ENCODE measurements around the gene VANGL2. TPM values are rescaled to one million over a fixed set of nuclear protein-coding genes. Genes with fewer than 3 reads are reported as not detected.

Gene VANGL2
- total and polyA plus RNA-seq, 9 of the 15 experiments (the other 6 are each of a cell fraction or from before 2014, with no cell fraction given) = 0.28 to 4.0 (median 0.98) TPM

DNA sequence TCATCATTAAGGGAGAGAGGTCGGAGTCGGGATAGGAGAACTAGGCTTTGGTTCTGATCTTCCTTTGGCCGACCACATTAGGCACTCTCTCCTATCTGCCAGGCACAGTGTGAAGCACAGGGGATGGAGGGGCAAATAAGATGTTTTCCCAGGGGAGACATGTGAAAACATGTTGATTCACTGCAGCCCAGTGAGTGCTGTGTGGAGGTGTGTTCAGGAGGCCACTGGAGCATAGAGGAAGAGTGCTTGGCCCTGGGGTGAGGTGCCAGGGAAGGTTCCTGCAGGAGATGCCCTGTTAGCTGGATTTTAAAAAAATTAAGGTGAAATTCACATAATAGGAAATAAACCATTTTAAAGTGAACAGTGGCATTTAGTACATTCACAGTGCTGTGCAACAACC lies 3.7 kb downstream of the VANGL2 start:
- Histone ChIP-seq H3K4me1 (replicated peaks in 1 of 2; ENCODE audit: control insufficient read depth in 2 of 2, insufficient read depth in 2 of 2, low read length in 2 of 2) (peaks cover 16 to 25% of the 10 kb centered on the region in 2 experiments; a peak in 4 of 5 replicates), H3K4me3 (no peak overlapping the region), H3K4me2 (ENCODE audit: insufficient read depth, low read length) (no peak overlapping the region), H3K36me3 (ENCODE audit: control insufficient read depth, insufficient read depth, low read length) (no peaks in the 10 kb centered on the region), H3K27me3 (ENCODE audit: control insufficient read depth in 2 of 2, insufficient read depth in 2 of 2, low read length in 2 of 2) (peaks cover 3 to 14% of the 10 kb centered on the region in 2 experiments; a peak in 3 of 5 replicates), H3K27ac (ENCODE audit: extremely low read depth, low read depth, low read length) (no peak overlapping the region), H2AFZ (ENCODE audit: low read depth, low read length) (no peak overlapping the region), H3K9me1 (ENCODE audit: control insufficient read depth, insufficient read depth, low read length) (no peaks in the 10 kb centered on the region), H3K79me2 (ENCODE audit: control insufficient read depth, insufficient read depth, low read length) (no peaks in the 10 kb centered on the region), H3K9me3 (replicated peaks; ENCODE audit: control insufficient read depth, insufficient read depth, low read depth, low read length) (no peaks in the 10 kb centered on the region), H4K20me1 (replicated peaks; ENCODE audit: control insufficient read depth, insufficient read depth, low read length) (0 out of 2 replicates have a peak, but pooled peaks cover 4% of the 10 kb centered on the region), H3K9ac (ENCODE audit: insufficient read depth in 1 of 2, low read depth in 2 of 2, low read length in 2 of 2) (no peak overlapping the region)
- BruUV-seq (replicated peaks) = no TSS peak
- ATAC-seq (no peak), FAIRE-seq (no peak), DNase-seq (ENCODE audit: extremely low read depth in 1 of 4, low spot score in 3 of 4) (no peak)
- in situ Hi-C loops (cut with MboI) (no loop called here), intact Hi-C loops (cut with micrococcal nuclease) (no loop called here)
- ChIA-PET CTCF (ENCODE audit: low intra/inter-chr PET ratio) (no interaction called here), POLR2A (no interaction called here)
- WGBS (ENCODE audit: insufficient coverage, low coverage, missing lambda C conversion rate) = 17% methylated on average over 3 of the region's 3 CpGs
- no peak for TF ChIP-seq NR2C1 (IDR thresholded peaks at IDR 0.05)
- no peak for TF ChIP-seq NR2C1 (tag; IDR thresholded peaks at IDR 0.05)
- no peak for TF ChIP-seq ZNF431 (CRISPR knock-in tag; IDR thresholded peaks at IDR 0.05)
- TF ChIP-seq, protein P1, sequence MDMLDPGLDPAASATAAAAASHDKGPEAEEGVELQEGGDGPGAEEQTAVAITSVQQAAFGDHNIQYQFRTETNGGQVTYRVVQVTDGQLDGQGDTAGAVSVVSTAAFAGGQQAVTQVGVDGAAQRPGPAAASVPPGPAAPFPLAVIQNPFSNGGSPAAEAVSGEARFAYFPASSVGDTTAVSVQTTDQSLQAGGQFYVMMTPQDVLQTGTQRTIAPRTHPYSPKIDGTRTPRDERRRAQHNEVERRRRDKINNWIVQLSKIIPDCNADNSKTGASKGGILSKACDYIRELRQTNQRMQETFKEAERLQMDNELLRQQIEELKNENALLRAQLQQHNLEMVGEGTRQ (CRISPR knock-in tag; IDR thresholded peaks at IDR 0.05) = no peak
- TF ChIP-seq, protein P2, sequence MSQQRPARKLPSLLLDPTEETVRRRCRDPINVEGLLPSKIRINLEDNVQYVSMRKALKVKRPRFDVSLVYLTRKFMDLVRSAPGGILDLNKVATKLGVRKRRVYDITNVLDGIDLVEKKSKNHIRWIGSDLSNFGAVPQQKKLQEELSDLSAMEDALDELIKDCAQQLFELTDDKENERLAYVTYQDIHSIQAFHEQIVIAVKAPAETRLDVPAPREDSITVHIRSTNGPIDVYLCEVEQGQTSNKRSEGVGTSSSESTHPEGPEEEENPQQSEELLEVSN (IDR thresholded peaks at IDR 0.05; ENCODE audit: borderline replicate concordance in 1 of 2, extremely low read depth in 1 of 2, insufficient read depth in 1 of 2, insufficient read length in 1 of 2, low read depth in 1 of 2, low read length in 1 of 2, poor library complexity in 1 of 2, severe bottlenecking in 1 of 2) = no peak
- no peak for TF ChIP-seq ZNF507 (tag; conservative IDR thresholded peaks at IDR 0.05)
- no peak for TF ChIP-seq TAL1 (IDR thresholded peaks at IDR 0.05)
- no peak for TF ChIP-seq KLF13 (tag; IDR thresholded peaks at IDR 0.05; ENCODE audit: borderline replicate concordance, low read depth)
- TF ChIP-seq HDAC6 (IDR thresholded peaks at IDR 0.05; ENCODE audit: low read depth, low read length) = no peak

Data from K562 (cell line).